Natural killer cell (primary cell): ENCODE results near the gene HAND1. TPM values are rescaled to one million over a fixed set of nuclear protein-coding genes. Genes with fewer than 3 reads are reported as not detected.
A peak's percentile ranks its signal among the peaks of the same experiment; 100 is the strongest.

Experiments
- ATAC-seq, 3 donors: fragments of 150-1000 bp in 2 of 3; fragments of 200-7000 bp in 1 of 3; cut with Tn5 transposase; 1 replicate in 1 of 3; 2 replicates in 2 of 3; pipeline ENCODE4 v1.10.0; 2021; ENCODE audit warnings: mild to moderate bottlenecking in 2 of 3, moderate library complexity in 2 of 3
- DNase-seq, 2 donors: peaks; one replicate each; pipeline versions ENCODE4 v3.0.0 to v3.0.0-alpha.2; 2013 to 2021; ENCODE audit warnings: mixed read lengths in 1 of 2
- H3K27ac ChIP-seq: one replicate; pipeline ENCODE4 v1.5.1; 2013; ENCODE audit warnings: mild to moderate bottlenecking, low read length
- H3K27me3 ChIP-seq: one replicate; pipeline ENCODE4 v1.6.1; 2013; ENCODE audit warnings: low read length; ENCODE audit not compliant: control insufficient read depth, insufficient read depth
- H3K36me3 ChIP-seq: one replicate; pipeline ENCODE4 v1.6.1; 2013; ENCODE audit warnings: low read length; ENCODE audit not compliant: control insufficient read depth, insufficient read depth
- H3K4me1 ChIP-seq: one replicate; pipeline ENCODE4 v1.6.1; 2013; ENCODE audit warnings: low read length; ENCODE audit not compliant: control insufficient read depth, insufficient read depth
- H3K4me3 ChIP-seq: one replicate; pipeline ENCODE4 v1.5.1; 2013; ENCODE audit warnings: low read length
- H3K9me3 ChIP-seq: one replicate; pipeline ENCODE4 v1.6.1; 2013; ENCODE audit warnings: low read length; ENCODE audit not compliant: control insufficient read depth, insufficient read depth
- H3K27ac Mint-ChIP-seq, 2 donors: one replicate each; pipeline ENCODE4 v1.8.0; 2022; ENCODE audit warnings: mild to moderate bottlenecking in 2 of 2, mixed read lengths in 2 of 2, moderate library complexity in 1 of 2
- H3K27me3 Mint-ChIP-seq, 2 donors: one replicate each; pipeline ENCODE4 v1.8.0; 2022; ENCODE audit warnings: low read depth in 2 of 2, mixed read lengths in 2 of 2
- H3K36me3 Mint-ChIP-seq: one replicate; pipeline ENCODE4 v1.8.0; 2022; ENCODE audit warnings: mixed read lengths
- H3K4me1 Mint-ChIP-seq, 2 donors: one replicate each; pipeline ENCODE4 v1.8.0; 2022; ENCODE audit warnings: mixed read lengths in 2 of 2
- H3K4me3 Mint-ChIP-seq: one replicate; pipeline ENCODE4 v1.8.0; 2022; ENCODE audit warnings: mild to moderate bottlenecking, moderate library complexity, mixed read lengths
- H3K9me3 Mint-ChIP-seq, 2 donors: one replicate each; pipeline ENCODE4 v1.8.0; 2022; ENCODE audit warnings: mixed read lengths in 2 of 2
- CTCF ChIP-seq: fragments of 200-600 bp; IDR thresholded peaks from one replicate; pipeline ENCODE4 v1.8.0; 2022; ENCODE audit warnings: antibody characterized with exemption
- WGBS: methylation state at CpG from one replicate; pipeline ENCODE4 v1.1.7; 2013; ENCODE audit warnings: missing lambda C conversion rate; ENCODE audit not compliant: insufficient coverage; 5-methylcytosine and 5-hydroxymethylcytosine counted together
- intact Hi-C: fragments of 100-400 bp; cut with micrococcal nuclease; formaldehyde crosslinking; loops from one replicate; pipeline ENCODE4 v1.14.2; 2022
- total RNA-seq, 4 donors: library from RNA; stranded (reverse); fragments of 120-200 nt in 1 of 4; gene quantifications; one replicate each; pipeline versions ENCODE4 v1.2.3 to v1.2.4, GENCODE V29; 2013 to 2022

Gene HAND1
- total RNA-seq, 3 donors from 2014 or later (not counting 1 experiment from before 2014, with no cell fraction given) = not detected

GRCh38 chr5:154467655-154468354 lies 10.2 kb downstream of the HAND1 start:
- Mint-ChIP-seq H3K36me3 (no peaks in the 10 kb centered on the region), H3K27me3 (peaks cover 21 to 23% of the 10 kb centered on the region in 2 donors), H3K4me3 (no peak overlapping the region), H3K27ac (no peak overlapping the region), H3K9me3 (no peaks in the 10 kb centered on the region), H3K4me1 (peaks cover 0 to under 1% of the 10 kb centered on the region in 2 donors)
- peak; percentile 92 for TF ChIP-seq CTCF
- intact Hi-C loops = loop anchor here (1.0 to 10.0 kb wide), 2 partner anchors 147 to 172 kb away; no protein-coding TSS in a partner anchor
- no peaks in the 10 kb centered on the region for H3K36me3 ChIP-seq
- H3K27me3 ChIP-seq = peaks cover 15% of the 10 kb centered on the region
- ATAC-seq = peak; percentile 84 to 97 (median 95)
- 39% methylated on average over 18 of the region's 18 CpGs for WGBS
- H3K4me3 ChIP-seq = no peak overlapping the region
- no peaks in the 10 kb centered on the region for H3K4me1 ChIP-seq
- H3K9me3 ChIP-seq = no peaks in the 10 kb centered on the region
- DNase-seq = peak; percentile 71 to 83
- H3K27ac ChIP-seq = no peak overlapping the region

DNA sequence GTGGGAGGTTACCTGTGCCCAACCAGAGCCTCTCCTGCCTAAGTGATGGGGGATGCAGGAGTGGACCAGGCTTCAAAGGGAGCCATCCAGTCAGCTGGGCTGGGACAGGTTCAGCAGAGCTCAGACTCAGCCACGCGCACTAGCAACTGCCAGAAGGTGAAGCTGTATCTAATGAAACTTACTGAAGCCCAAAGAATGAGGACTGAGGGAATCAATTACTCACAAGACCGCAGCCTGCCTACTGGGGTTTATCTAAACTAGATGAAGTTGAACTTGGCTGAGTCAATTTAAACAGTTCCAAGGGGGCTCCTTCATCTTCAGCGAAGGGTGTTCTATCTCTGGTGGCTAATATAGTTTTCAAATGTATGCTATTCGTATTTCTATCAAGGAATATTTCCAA lies 11.4 kb downstream of the HAND1 start:
- no peak for TF ChIP-seq CTCF
- WGBS = 89% methylated on average over 5 of the region's 5 CpGs
- Histone ChIP-seq H3K36me3 (no peaks in the 10 kb centered on the region), H3K27ac (no peak overlapping the region), H3K4me1 (no peaks in the 10 kb centered on the region), H3K27me3 (peaks cover 10% of the 10 kb centered on the region), H3K4me3 (no peak overlapping the region), H3K9me3 (no peaks in the 10 kb centered on the region)
- peaks cover 19% of the 10 kb centered on the region in 2 donors for H3K27me3 Mint-ChIP-seq
- H3K36me3 Mint-ChIP-seq = no peaks in the 10 kb centered on the region
- no peaks in the 10 kb centered on the region for H3K4me1 Mint-ChIP-seq
- no peak for DNase-seq
- intact Hi-C loops = loop anchor here (1.0 to 10.0 kb wide), 2 partner anchors 148 to 174 kb away; no protein-coding TSS in a partner anchor
- H3K27ac Mint-ChIP-seq = no peak overlapping the region
- no peak for ATAC-seq
- H3K4me3 Mint-ChIP-seq = no peak overlapping the region
- H3K9me3 Mint-ChIP-seq = no peaks in the 10 kb centered on the region

- Mint-ChIP-seq H3K36me3 (no peaks in the 10 kb centered on the region), H3K27me3 (peaks cover 14 to 15% of the 10 kb centered on the region in 2 donors), H3K4me1 (no peaks in the 10 kb centered on the region), H3K4me3 (no peak overlapping the region), H3K27ac (no peak overlapping the region), H3K9me3 (no peaks in the 10 kb centered on the region)
- H3K4me1 ChIP-seq = no peaks in the 10 kb centered on the region
- H3K27me3 ChIP-seq = peaks cover 6% of the 10 kb centered on the region
- no peak for TF ChIP-seq CTCF
- no peak for ATAC-seq
- no peak overlapping the region for H3K27ac ChIP-seq
- H3K36me3 ChIP-seq = no peaks in the 10 kb centered on the region
- no peaks in the 10 kb centered on the region for H3K9me3 ChIP-seq
- 88% methylated on average over 5 of the region's 5 CpGs for WGBS
- intact Hi-C loops = loop anchor here (10.0 kb wide), 1 partner anchor 149 kb away; no protein-coding TSS in a partner anchor
- no peak for DNase-seq
- no peak overlapping the region for H3K4me3 ChIP-seq
Observed at GRCh38 chr5:154466147-154466546, 11.9 kb downstream of the HAND1 start.
